Inflammatory macrophage treated with lipopolysaccharide for 4 hours (primary cell): ENCODE results near the gene DYNLRB1.

Experiments used
- DNase-seq: peaks from one replicate; pipeline ENCODE4 v3.0.0-alpha.2; 2020

DYNLRB1 gene

GRCh38 chr20:34579979-34580940 is 64.0 kb downstream of the DYNLRB1 start:
- peak; percentile 54 for DNase-seq

- DNase-seq: peak; percentile 59
Measured at GRCh38 chr20:34581341-34582184, 65.3 kb downstream of the DYNLRB1 start.

GRCh38 chr20:34582221-34582620 is 66.0 kb downstream of the DYNLRB1 start:
- no peak for DNase-seq

GRCh38 chr20:34582911-34583310 is 66.7 kb downstream of the DYNLRB1 start:
- no peak for DNase-seq

- no peak for DNase-seq
Measured at GRCh38 chr20:34583544-34583943, 67.3 kb downstream of the DYNLRB1 start.

- DNase-seq: no peak
Measured at GRCh38 chr20:34585019-34585418, 68.8 kb downstream of the DYNLRB1 start.

- DNase-seq: no peak
Measured at GRCh38 chr20:34586488-34587163, 70.4 kb downstream of the DYNLRB1 start.
